GM19193 (cell line): ENCODE results near the gene ZNF555.

Source experiments
- POLR2A ChIP-seq: IDR thresholded peaks from 4 replicates; pipeline ENCODE4 v1.6.1; 2011; ENCODE audit not compliant: insufficient read depth, insufficient read length; ENCODE audit errors: extremely low read depth

ZNF555 gene

DNA sequence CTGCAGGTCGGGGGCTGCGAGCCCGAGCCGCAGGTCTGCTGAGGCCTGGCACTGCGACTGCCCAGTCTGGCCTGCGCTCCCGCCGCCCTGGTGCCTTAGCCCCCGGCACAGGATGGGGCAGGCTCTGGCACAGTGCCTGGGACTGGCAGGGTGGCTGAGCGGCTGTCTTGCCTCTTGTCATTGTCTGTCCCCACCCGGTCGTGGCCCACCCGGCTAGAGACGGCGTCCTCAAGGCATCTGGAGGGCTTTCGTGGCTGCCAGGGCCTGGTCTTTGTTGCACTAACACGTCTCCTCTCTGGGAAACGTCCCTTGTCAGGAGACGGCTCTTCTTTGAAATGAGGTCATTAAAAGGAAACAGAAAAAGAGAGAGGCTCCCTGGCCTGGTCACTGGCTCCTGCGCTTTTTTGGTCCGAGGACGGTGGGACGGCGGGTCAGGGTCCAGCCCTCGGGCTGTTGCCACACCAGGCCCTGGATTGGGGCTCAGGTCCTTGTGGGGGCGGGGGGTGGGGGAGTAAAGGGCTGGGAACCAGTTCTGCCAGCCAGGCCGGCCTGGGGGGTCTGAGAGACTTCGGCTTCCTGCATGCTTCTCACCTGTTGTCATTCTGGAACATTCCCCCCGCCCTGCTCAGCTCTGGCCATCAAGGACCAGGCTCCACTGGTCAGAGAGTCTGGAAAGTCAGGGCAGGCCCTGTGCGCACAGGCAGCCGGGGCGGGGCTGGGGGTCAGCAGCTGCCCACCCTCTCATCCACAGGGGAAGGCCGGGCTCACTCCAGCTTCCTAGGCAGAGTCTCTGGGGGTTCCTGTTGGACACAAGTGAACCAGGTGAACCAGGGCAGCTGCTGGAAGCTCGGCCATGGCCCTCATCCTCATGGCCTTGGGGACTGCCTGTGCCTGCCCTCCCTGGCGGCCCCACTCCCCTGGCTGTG is 27.8 kb upstream of the ZNF555 start:
- no peak for TF ChIP-seq POLR2A

DNA sequence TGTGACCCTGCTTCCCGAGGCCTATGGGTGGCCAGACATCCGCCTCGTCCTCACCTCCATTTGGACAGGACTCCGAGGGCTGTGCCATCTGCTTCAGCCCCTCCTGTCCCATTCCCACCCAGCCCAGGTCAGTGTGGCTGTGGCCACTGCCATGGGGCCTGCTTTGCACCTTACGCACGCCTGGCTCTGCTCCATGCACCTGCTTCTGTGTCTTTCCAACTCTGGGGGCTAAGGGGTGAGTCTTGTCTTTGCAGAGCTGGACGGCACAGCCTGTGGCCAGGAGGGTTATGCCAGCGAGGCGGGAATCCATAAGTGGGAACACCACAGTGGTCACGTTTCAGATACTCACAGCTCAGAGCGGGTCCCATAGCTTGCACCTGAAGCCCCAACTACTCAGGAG is 26.8 kb upstream of the ZNF555 start:
- no peak for TF ChIP-seq POLR2A

DNA sequence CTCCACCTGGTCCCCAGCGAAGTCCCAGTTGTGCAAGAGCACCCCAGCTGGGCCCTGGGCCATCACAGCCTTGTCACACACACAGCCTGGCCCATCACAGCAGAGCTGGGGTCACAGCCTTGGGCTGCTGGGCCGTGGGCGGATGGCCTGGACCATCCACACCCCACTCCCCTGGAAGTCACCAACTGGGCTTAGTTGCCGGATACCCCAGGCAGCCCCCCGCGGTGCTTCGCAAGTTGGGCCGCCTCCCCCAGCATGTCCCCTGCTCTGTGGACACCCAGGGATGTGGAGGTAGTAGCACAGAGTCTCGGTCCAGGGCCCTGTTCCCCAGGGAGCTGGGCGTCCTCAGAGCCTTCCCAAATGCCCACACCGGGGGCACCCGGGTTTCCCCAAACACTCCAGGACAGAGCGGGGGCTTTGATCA is 26.1 kb upstream of the ZNF555 start:
- TF ChIP-seq POLR2A = no peak

DNA sequence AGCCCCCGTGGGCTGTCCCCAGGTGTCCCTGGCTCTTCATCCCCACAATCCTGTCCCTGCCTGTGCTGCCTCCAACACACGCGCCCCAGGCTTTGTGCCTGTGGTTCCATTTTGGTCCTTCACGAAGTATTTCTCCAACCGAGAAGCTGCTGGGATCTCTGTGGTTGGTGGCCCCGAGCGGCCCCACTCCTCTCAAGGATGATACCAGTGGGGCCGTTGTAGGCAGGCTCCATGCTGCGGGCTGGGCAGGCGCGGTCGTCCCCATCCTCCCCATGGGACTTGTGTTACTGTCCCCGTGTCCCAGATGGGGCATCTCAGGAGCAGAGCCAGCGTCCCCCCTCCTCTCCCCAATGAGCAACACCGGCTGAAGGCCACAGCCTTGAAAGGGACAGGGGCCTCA is 25.4 kb upstream of the ZNF555 start:
- TF ChIP-seq POLR2A = no peak

DNA sequence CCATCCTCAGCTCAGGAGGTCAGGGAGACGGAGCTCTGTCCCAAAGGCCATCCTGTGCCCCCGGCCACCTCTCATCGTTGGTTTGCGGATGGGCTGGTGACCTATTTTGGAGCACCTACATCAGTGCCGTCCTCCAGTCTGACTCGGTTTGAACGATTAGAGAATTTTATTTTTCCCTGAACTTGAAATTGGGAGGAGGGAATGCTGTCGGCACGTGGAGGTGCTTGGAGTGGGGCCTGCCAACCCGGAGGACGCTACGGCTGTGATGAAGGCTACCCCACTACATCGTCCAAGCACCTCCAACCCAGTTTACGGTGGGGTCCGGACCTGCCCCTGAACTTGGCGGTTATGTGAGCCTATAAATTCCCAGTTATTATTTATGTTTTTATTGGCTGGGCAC is 24.6 kb upstream of the ZNF555 start:
- TF ChIP-seq POLR2A = no peak

DNA sequence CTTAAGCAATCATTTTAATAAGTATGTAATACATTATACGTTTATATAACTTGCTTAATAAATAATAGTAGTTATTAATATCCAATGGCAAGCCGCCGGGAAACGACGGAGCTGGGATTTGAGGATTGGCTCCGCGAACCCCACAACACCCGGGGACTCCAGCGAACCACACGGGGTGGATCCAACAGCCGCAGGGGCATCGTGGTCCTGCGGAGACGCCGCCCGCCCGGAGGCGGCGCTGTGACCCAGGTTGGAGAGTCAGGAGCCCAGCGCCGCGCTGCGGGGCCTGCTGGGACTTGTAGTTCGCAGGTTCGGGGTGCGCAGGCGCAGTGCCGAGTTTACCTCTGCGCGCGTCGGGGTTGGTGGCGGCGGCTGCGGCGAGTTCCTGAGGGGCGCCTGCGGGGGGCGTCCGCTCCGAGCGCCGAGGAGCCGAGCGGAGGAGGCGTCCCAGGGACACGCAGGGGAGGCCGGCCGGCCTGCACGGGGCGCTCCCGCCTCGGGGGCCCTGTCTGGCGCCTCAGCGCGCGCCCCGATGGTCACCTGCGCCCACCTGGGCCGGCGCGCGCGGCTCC is 21.6 kb upstream of the ZNF555 start, which contains the start of gene ZNF554:
Gene ZNF554, plus strand, starts transcription at position 329 of the 572 bp plus-strand sequence. Its CDS starts 204 bp downstream, at position 533.
- peak; percentile 29 for TF ChIP-seq POLR2A

DNA sequence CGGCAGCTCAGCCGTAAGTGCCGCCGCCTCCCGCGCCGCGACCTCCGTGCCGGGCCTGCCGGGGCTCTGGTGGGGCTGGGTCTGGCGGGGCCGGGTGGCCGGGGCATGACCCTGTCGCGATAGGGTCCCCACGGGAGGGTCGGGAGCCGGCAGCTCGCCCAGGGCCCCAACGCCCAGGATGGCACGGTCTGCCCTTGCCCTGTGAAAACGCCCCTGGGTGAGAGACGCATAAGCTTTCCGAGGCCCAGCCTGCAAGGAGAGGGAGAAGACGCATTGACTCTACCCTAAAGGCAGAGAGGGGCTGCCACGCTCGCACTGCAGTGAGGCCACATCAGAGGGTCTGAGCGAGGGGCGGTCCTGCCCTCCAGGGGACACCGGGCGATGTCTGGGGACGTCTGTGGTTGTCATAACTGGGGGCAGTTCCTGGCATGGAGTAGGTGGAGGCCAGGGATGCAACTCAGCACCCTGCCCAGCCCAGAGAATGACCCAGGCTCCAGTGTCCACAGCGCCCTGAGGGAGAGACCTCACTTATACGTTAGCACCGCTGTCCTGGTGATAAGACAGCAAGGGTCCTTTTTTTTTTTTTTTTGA is 21.1 kb upstream of the ZNF555 start:
- TF ChIP-seq POLR2A = no peak

DNA sequence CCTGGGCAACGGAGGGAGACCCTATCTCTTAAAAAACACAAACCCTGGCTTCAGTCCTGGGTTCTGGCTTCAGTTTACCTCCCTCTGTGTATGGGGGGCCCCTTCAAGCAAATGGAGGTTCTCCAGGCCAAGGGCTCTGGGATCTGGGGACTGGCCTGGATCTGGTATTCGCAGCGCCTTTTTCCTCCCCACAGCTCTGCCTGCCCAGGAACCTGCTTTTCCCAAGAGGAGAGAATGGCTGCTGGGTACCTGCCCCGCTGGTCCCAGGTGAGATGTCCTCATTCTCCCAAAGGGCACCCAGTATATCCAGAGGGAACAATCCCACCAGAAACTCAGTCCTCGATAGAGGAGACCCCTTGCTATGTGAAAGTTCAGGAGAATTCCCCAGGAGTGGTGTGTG is 18.4 kb upstream of the ZNF555 start:
- no peak for TF ChIP-seq POLR2A

DNA sequence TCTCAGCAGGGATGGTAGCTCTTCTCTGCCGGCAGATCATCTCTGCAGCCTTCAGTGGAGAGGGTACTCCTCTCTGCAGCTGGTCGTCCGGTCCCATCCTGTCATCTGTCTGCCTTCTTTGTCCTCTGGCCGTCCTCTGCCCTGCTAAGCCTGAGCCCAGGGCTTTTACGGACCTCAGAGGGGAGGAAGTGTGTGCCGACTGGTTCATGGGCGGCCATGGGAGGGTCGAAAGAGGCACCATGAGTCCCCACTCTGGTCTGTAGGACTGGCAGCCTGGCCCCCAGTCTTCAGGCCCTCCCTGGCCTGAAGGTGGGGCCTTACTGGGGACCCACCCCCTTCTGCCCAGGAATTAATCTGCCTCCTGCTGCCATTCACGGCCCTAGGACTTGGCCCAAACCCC is 17.6 kb upstream of the ZNF555 start:
- TF ChIP-seq POLR2A = no peak

DNA sequence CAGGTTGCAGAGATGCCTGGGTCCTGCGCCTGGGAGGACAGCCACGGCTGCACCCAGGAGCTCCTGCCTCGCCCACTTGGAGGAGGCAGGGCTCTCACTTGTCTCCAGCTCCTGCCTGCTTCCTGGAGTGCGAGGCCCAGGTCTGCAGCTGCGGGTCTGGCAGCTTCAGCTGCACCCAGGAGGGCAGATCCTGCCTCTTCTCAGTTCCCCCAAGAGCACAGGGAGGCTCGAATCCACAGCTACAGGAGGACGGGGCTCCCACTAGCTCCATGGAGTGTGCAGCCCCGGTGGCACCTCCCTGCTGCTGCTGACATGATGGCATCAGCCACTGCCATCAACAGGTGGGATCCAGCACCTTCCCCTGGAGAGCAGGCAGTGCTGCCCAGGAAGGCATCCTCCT is 17.1 kb upstream of the ZNF555 start:
- no peak for TF ChIP-seq POLR2A

DNA sequence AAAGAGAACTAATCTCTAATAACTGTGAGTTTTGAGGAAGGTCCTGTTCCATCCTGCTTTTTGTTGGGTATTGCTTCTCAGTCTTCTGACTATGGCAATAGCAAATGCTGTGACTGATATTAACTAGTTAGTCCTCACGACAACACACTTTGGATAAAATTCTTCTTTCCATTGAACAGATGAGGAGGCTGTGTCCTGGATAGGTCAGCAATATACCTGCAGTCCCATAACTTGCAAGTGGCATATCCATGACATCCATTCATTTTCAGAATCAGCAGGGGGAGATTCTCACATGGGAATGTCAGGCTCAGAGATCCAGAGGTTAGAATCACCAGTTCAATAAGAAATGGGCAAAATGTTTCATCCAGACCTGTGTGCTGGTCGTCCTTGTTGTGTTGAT is 14.3 kb upstream of the ZNF555 start:
- TF ChIP-seq POLR2A = no peak

DNA sequence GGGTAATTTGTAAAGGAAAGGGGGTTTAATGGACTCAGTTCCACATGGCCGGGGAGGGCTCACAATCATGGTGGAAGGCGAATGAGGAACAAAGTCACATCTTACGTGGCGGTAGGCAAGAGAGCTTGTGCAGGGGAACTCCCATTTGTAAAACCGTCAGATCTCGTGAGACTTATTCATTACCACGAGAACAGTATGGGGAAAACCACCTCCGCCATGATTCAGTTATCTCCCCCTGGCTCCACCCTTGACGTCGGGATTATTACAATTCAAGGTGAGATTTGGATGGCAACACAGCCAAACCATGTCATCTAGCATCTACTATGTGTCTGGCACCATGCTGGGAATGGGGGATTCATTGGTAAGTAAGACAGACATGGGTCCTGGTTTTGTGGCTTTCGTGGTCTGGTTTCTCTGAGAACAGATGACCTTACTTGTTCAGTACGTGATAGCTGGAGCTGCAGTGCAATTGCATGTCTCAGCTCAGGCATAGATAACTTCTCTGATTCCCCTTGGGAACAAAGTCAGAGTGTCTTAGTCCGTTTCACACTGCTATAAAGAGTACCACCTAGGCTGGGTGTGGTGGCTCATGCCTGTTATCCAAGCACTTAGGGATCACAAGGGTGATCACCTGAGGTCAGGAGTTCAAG is 13.3 kb upstream of the ZNF555 start:
- TF ChIP-seq POLR2A = no peak

DNA sequence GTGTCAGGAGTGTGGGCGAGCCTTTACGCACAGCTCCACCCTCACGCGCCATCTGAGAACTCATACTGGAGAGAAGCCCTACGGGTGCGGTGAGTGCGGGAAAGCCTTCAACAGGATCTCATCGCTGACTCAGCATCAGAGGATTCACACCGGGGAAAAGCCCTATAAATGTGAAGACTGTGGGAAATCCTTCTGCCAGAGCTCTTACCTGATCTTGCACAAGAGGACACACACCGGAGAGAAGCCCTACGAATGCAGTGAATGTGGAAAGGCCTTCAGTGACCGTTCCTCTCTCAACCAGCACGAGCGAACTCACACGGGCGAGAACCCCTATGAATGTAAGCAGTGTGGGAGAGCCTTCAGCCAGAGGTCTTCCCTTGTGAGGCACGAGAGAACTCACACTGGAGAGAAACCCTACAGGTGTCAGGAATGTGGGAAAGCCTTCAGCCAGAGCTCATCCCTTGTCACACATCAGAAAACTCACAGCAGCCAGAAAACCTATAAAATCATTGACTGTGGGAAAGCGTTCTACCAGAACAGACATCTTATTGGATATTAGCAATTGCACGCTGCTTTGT is 6.9 kb upstream of the ZNF555 start:
- no peak for TF ChIP-seq POLR2A

DNA sequence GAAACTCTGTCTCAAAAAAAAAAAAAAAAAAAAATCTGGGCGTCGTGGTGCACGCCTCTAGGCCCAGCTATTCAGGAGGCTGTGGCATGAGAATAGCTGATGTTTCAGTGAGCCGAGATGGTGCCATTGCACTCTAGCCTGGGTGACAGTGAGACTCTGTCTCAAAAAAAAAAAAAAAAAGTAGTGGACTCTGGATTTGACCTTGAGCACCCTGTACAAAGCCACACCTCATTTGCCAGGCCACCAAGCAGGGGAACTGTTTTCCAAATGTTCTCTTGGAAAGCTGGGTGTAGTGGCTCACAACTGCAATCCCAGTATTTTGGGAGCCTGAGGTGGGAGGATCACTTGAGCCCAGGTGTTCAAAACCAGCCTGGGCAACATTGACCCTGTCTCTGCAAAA is 3.8 kb upstream of the ZNF555 start:
- no peak for TF ChIP-seq POLR2A

DNA sequence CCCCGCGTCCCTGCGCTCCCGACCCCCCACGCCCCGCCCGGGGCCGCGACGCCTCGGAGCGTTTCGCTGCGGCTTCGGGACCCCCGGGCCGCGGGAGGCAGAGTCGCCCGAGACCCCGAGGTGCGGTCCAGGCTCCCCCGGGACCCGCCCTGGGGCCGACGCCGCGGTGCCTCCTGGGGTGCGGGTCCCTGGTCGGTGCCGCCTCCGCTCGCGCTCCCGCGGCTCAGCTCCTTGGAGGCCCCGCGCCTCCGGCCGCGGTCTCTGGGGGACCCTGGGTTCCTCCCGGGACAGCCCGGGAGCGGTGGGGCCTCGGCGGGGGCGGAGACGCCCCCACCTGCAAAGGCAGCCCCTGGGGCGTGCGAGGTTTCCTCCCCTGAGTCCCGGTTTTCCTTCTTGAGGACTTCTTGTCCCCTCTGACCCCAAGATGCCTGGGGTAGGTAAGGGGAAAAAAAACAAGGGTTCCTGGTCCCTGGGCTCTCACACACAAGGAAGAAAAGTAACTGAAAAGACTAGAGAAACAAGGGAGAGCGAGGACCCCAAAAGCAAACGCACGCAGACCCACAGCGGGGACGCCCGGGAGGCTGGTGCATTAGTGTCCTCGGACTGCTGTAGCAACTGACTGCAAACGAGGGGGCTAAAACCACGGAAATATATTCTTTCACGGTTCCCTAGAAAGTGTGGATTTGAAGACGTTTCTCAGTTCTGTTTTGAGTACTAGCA is 740 bp downstream of the ZNF555 start:
- TF ChIP-seq POLR2A = no peak

DNA sequence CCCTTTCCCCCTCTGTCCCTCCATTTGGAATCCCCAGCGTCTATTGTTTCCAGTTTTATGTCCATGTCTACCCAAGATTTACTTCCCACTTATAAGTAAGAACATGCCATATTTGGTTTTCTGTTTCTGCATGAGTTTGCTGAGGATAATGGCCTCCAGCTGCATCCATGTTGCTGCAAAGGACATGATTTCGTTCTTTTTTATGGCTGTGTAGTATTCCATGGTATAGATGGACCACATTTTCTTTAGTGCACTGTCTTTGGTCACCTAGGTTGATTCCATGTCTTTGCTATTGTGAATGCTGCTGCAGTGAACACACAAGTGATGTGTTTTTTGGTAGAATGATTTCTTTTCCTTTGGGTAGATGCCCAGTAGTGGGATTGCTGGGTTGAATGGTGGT is 3.8 kb downstream of the ZNF555 start:
- no peak for TF ChIP-seq POLR2A
